Tibial nerve (tissue), 4 donors: Measurements from ENCODE around the gene PROM2. TPM values are rescaled to one million over a fixed set of nuclear protein-coding genes. Genes with fewer than 3 reads are reported as not detected.

Experiments used
- DNase-seq, 2 donors: peaks; one replicate each; pipeline ENCODE4 v3.0.0-alpha.2; 2019; ENCODE audit warnings: low spot score in 2 of 2
- H3K27ac ChIP-seq, 4 donors: fragments of 200-600 bp; sonication (generic) in 3 of 4; one replicate each; pipeline ENCODE4 v1.5.1; 2017 to 2019; ENCODE audit warnings: mild to moderate bottlenecking in 1 of 4
- H3K27me3 ChIP-seq, 2 donors: fragments of 200-600 bp; sonication (generic) in 1 of 2; one replicate each; pipeline versions ENCODE4 v1.5.1 to v1.6.0; 2017 to 2019
- H3K36me3 ChIP-seq, 3 donors: fragments of 200-600 bp; sonication (generic); one replicate each; pipeline ENCODE4 v1.5.1; 2018 to 2019
- H3K4me1 ChIP-seq, 4 donors: fragments of 200-600 bp; sonication (generic) in 3 of 4; one replicate each; pipeline ENCODE4 v1.5.1; 2017 to 2019
- H3K4me3 ChIP-seq, 4 donors: fragments of 200-600 bp; sonication (generic) in 3 of 4; one replicate each; pipeline ENCODE4 v1.5.1; 2017 to 2019; ENCODE audit warnings: mild to moderate bottlenecking in 1 of 4, moderate library complexity in 1 of 4
- H3K9me3 ChIP-seq, 4 donors: fragments of 200-600 bp; sonication (generic) in 3 of 4; one replicate each; pipeline ENCODE4 v1.5.1; 2017 to 2019
- CTCF ChIP-seq, 5 experiments: fragments of 200-600 bp in 3 of 5; fragments of 450-650 bp in 2 of 5; sonication (generic) in 3 of 5; IDR thresholded peaks; one replicate each; pipeline ENCODE4 v1.5.1; 2016 to 2019; ENCODE audit warnings: antibody characterized with exemption in 5 of 5, mild to moderate bottlenecking in 3 of 5, moderate library complexity in 2 of 5
- EP300 ChIP-seq, 2 donors: sonication (generic); formaldehyde crosslinking; IDR thresholded peaks; one replicate each; pipeline ENCODE4 v1.6.1; 2017; ENCODE audit warnings: antibody characterized with exemption in 2 of 2, mild to moderate bottlenecking in 1 of 2
- POLR2A ChIP-seq, 2 donors: fragments of 450-650 bp; IDR thresholded peaks; one replicate each; pipeline ENCODE4 v1.6.1; 2017; ENCODE audit warnings: antibody characterized with exemption in 2 of 2, mild to moderate bottlenecking in 2 of 2, moderate library complexity in 2 of 2
- WGBS, 2 donors: methylation state at CpG; one replicate each; pipeline ENCODE4 v1.1.5; 2018; 5-methylcytosine and 5-hydroxymethylcytosine counted together
- total RNA-seq, 4 donors: library from RNA; depleted of rRNA; stranded (reverse); fragments of >200 nt; gene quantifications; one replicate each; pipeline ENCODE4 v1.1.0, GENCODE V29; 2016

The PROM2 gene
- total RNA-seq, 4 donors from 2014 or later: 2.2 to 12.3 (median 5.3) TPM

DNA sequence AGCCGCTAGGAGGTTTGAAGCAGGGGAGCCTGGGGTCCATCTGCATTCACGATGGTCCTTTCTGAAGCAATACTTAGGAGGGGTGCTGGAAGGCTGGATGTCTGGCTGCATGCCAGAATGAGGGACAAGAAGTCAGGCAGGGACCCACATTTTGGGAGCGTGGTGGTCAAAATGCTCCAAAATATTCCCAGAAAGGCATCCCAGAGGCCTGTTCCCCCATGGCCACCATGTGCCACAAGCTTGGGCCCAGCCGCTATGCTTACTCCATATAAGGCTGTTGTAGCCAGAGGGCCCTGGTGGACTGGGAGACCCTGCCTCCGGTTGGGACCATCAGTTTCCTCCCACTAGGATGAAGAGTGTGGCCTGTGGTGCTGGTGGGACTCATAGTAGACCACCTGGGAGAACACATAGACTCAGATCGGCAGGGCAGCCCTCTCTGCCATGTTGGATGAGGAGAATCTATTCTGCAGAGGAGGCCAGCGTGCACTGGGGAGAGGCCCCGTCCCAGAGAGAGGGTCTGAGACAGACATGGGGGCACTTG lies 3.6 kb upstream of the PROM2 start:
- TF ChIP-seq POLR2A (IDR thresholded peaks at IDR 0.05): no peak
- TF ChIP-seq EP300 (IDR thresholded peaks at IDR 0.05): no peak
- no peak for TF ChIP-seq CTCF (IDR thresholded peaks at IDR 0.05)
- no peaks in the 10 kb centered on the region for H3K36me3 ChIP-seq
- no peak overlapping the region for H3K4me3 ChIP-seq
- H3K27me3 ChIP-seq: no peaks in the 10 kb centered on the region
- no peak for DNase-seq
- H3K9me3 ChIP-seq: no peaks in the 10 kb centered on the region
- 86 to 99% methylated on average over 7 to 8 of the region's 8 CpGs for WGBS, 2 donors
- no peaks in the 10 kb centered on the region for H3K4me1 ChIP-seq
- H3K27ac ChIP-seq: no peak overlapping the region

DNA sequence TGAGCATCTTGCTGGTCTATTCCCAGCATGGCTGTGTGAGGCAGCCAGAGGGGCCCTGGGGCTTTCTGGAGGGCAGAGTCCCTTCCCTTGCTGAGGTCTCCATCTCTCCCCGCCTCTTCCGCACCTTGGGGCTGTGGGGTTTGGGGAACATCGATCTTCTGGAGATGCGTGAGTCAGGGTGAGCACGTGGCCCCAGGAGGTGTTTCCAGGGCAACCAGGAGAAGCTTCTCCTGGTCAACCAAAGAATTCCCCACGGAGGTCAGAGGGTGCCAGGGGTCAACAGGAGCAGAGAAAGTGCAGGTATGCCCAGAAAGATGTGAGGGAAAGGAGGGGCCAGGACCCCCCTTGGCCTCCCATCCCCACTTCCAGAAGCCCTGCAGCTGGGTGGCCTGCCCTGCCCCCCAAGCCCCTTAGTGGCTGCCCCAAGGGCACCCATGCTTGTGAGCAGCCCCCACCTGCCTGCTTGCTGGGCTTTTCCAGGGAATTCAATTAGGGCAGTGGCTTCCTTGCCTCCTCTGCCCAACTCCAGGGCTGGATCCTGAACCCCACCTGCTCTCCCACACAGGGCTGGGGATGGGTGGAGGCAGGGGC lies 2.8 kb upstream of the PROM2 start:
- no peaks in the 10 kb centered on the region for H3K36me3 ChIP-seq
- WGBS, 2 donors: 84 to 88% methylated on average over 6 of the region's 6 CpGs
- DNase-seq: no peak
- H3K4me1 ChIP-seq: no peaks in the 10 kb centered on the region
- TF ChIP-seq POLR2A (IDR thresholded peaks at IDR 0.05) (no peak), EP300 (IDR thresholded peaks at IDR 0.05) (no peak), CTCF (IDR thresholded peaks at IDR 0.05) (no peak)
- no peaks in the 10 kb centered on the region for H3K27me3 ChIP-seq
- H3K27ac ChIP-seq: no peak overlapping the region
- H3K9me3 ChIP-seq: no peaks in the 10 kb centered on the region
- H3K4me3 ChIP-seq: no peak overlapping the region

- H3K9me3 ChIP-seq: no peaks in the 10 kb centered on the region
- H3K36me3 ChIP-seq: no peaks in the 10 kb centered on the region
- TF ChIP-seq EP300 (IDR thresholded peaks at IDR 0.05): no peak
- TF ChIP-seq POLR2A (IDR thresholded peaks at IDR 0.05): no peak
- no peak for TF ChIP-seq CTCF (IDR thresholded peaks at IDR 0.05)
- DNase-seq: no peak
- H3K4me3 ChIP-seq: no peak overlapping the region
- H3K27me3 ChIP-seq: no peaks in the 10 kb centered on the region
- H3K4me1 ChIP-seq: no peaks in the 10 kb centered on the region
- 84 to 86% methylated on average over 6 of the region's 6 CpGs for WGBS, 2 donors
- no peak overlapping the region for H3K27ac ChIP-seq
Observed at GRCh38 chr2:95272299-95272751, 1.9 kb upstream of the PROM2 start.

DNA sequence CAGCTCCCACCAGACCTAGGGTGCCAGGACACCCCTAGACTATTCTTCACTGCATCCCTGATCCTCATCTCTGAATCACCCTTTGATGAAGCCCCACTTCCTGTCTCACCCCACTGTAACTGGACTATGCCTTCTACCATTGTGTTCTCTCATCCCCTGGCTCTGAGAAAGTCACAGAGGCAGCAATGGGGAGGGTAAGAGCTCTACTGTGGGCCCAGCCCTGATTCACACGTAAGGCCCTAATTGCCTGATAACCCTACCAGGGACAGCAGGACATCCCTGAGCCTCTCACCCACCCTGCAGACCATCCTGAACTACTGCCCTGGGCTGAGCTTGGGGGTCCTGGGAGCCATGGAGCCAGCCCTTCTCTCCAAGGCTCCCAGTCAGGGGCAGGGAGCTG lies 1.5 kb upstream of the PROM2 start:
- no peaks in the 10 kb centered on the region for H3K27me3 ChIP-seq
- H3K27ac ChIP-seq: no peak overlapping the region
- no peaks in the 10 kb centered on the region for H3K4me1 ChIP-seq
- WGBS, 2 donors: 22 to 71% methylated on average over 1 of the region's 1 CpG
- no peak for DNase-seq
- H3K9me3 ChIP-seq: no peaks in the 10 kb centered on the region
- H3K4me3 ChIP-seq: no peak overlapping the region
- TF ChIP-seq CTCF (IDR thresholded peaks at IDR 0.05) (no peak), EP300 (IDR thresholded peaks at IDR 0.05) (no peak), POLR2A (IDR thresholded peaks at IDR 0.05) (no peak)
- no peaks in the 10 kb centered on the region for H3K36me3 ChIP-seq

DNA sequence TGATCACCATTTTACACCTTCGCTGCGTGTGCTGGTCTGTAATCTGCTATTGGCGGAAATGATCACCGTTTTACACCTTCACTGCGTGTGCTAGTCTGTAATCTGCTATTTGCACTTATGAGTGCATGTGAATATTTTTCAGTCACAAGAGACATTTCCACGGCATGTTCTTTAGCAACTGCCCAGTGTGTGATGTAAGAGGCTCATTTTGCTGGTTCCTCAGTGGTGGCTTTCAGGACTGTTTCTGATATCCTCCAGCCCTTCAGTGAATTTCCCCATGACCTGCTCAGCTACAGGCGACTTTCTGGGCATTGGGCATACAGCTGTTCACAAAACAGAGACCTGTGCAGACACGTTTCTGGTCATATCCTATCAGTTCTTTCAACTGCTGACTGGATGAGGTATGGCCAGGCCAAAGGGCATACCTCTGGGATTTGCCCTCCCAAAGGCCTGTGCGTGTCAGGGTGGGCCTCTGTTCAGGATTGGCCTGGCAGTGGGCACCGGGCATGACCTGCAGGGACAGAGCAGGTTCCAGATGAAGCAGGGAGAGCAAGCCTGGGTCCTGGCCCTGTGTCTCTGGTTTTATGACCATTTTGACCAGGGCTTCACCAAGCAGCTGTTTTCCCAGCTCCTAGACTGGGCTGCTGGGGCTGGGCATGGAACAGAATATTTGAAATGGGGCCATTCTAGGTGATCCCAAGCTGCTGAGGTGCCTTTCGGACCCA lies 521 bp upstream of the PROM2 start:
- no peaks in the 10 kb centered on the region for H3K4me1 ChIP-seq
- DNase-seq: no peak
- TF ChIP-seq CTCF (IDR thresholded peaks at IDR 0.05) (no peak), EP300 (IDR thresholded peaks at IDR 0.05) (no peak), POLR2A (IDR thresholded peaks at IDR 0.05) (no peak)
- H3K4me3 ChIP-seq: no peak overlapping the region
- H3K36me3 ChIP-seq: peaks cover 0 to 3% (median 0%) of the 10 kb centered on the region in 3 donors
- no peaks in the 10 kb centered on the region for H3K9me3 ChIP-seq
- H3K27ac ChIP-seq: no peak overlapping the region
- no peaks in the 10 kb centered on the region for H3K27me3 ChIP-seq
- 84 to 91% methylated on average over 10 of the region's 11 CpGs for WGBS, 2 donors
